Activated naive CD4-positive, alpha-beta T cell (primary cell): ENCODE measurements around the gene PLOD3.

Experiments used
- DNase-seq, 4 experiments: peaks; one replicate each; lab custom pipeline; 2025; lab: John Stamatoyannopoulos, UW

The PLOD3 gene

DNA sequence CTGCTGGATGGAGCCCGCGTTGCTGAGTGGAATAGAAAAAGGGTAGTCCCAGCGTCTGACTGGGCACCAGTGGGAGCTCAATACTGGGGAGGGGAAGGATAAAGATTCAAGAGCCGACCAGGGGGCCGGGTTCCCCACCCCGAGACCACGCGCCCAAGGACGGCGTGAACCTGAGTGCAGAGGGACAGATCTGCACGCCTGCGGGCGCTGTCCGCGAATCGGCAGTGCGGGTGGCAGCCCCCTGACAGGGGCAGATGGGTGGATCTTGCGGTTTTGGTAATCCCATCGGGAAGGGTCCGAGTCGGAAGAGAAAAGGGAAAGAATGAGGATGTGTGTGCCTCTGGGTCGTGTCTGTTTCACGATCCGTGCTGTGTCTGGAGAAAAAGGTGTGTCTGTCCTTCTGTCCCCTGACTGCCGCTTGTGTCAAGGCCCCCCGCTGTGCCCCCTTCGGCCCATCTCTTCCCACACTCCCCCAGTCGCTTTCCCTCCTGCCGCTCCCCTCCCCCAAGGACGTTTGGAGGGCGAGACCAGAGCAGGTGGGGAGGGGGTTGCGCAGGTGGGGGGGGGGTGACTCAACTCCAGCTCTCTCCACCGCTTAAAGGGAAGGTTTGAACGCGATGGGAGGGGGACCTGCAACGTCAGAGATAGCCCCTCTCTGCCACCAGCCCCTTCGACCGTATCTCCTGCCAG, 51.3 kb downstream of the PLOD3 start:
- no peak for DNase-seq

GRCh38 chr7:101165075-101165957, 52.1 kb downstream of the PLOD3 start, which contains the start of gene VGF:
VGF (minus strand) TSS chr7:101165569; CDS start chr7:101164843, 726 bp downstream.
- peak; percentile 61 to 91 (median 86) for DNase-seq

GRCh38 chr7:101164071-101164840, 53.1 kb downstream of the PLOD3 start:
- DNase-seq, result no peak

DNA sequence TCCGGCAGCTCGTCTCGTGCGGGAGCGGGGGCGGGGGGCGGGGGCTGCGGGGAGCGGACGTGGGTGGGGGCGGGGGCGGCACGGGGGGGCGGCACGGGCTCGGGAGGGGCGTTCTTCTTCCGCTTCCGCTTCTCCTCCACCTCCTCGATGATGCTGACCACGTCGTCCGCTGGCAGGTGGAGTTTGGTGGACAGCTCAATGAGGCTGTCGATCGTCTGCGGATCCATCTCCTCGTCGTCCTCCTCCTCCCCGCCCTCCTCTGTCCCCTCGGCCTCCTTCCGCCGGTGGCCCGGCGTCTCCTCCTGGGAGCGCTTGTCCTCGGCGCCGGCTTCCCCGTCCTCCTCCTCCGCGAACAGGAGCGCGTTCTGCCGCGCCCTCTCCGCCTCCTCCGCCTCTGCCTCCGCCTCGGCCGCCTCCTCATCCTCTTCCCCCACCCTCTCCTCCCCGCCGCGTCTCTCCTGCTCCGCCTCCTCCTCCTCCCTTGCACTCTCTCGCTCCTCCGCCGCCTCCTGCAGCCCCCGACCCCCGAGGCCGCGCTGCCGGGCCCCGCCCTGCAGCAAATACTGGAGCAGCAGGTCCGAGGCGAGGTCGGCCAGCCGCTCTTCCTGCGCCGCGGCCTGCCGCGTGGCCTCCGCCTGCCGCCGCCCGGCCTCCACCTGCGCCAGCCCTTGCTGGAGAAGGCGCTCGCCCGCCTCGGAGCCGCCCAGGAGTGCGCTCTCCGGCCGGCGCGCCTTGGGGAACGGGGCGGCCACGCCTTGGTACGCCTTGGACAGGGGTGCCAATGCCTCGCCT, 53.9 kb downstream of the PLOD3 start:
- no peak for DNase-seq

- DNase-seq, result no peak
These were observed 54.7 kb downstream of the PLOD3 start for GRCh38 chr7:101162551-101163278.

GRCh38 chr7:101161692-101162471, 55.5 kb downstream of the PLOD3 start:
- no peak for DNase-seq

GRCh38 chr7:101160910-101161309, 56.5 kb downstream of the PLOD3 start:
- no peak for DNase-seq

- no peak for DNase-seq
These were observed 57.4 kb downstream of the PLOD3 start for GRCh38 chr7:101159696-101160674.

GRCh38 chr7:101156866-101157589, 60.4 kb downstream of the PLOD3 start:
- no peak for DNase-seq

- DNase-seq, result no peak
These were observed 61.1 kb downstream of the PLOD3 start for GRCh38 chr7:101156277-101156676.
